Smooth muscle cell of bladder (primary cell): ENCODE data around the gene FGFRL1. TPM values are rescaled to one million over a fixed set of nuclear protein-coding genes. Genes with fewer than 3 reads are reported as not detected.

Experiments
- total RNA-seq: library from RNA; depleted of rRNA; stranded (reverse); fragments of >200 nt; gene quantifications from 2 replicates; pipeline ENCODE4 v1.2.3, GENCODE V29; 2014

FGFRL1 gene, protein sequence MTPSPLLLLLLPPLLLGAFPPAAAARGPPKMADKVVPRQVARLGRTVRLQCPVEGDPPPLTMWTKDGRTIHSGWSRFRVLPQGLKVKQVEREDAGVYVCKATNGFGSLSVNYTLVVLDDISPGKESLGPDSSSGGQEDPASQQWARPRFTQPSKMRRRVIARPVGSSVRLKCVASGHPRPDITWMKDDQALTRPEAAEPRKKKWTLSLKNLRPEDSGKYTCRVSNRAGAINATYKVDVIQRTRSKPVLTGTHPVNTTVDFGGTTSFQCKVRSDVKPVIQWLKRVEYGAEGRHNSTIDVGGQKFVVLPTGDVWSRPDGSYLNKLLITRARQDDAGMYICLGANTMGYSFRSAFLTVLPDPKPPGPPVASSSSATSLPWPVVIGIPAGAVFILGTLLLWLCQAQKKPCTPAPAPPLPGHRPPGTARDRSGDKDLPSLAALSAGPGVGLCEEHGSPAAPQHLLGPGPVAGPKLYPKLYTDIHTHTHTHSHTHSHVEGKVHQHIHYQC
- 12.2 and 19.7 TPM in 2 replicates for total RNA-seq

DNA sequence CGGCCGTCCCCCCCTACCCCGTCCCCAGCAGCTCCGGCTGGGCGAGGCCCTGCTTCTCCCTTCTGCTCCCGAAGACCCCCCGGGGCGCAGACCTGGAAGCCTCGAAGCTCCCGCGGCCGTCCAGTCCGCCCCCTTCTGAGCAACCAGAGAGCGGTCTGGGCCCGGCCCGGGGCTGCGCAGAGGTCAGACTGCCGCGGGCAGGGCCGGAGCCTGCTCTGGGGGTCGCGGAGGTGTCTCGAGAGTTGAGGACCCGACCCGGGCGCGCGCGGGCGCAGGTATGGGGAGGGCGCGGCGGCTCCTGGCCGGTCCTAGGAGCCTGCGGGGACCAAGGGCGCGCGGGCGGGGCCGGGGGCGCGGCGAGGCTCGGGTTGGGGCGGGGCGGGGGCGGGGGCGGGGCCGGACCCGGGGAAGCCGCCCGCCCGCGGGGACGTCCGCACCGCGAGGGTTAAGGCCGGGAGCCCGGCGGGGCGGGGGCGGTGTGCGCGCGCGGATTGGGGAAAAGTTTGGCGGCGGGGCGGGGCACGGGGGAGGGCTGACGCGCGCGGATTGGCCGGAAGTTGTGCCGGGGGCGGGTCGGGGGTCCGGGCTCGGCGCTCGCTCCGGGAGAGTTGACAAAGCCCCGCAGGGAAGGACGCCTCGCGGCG lies at the start of gene FGFRL1:
Gene FGFRL1, plus strand, starts transcription at position 605 of the 644 bp plus-strand sequence. CDS start 860 bp downstream, outside the sequence.

DNA sequence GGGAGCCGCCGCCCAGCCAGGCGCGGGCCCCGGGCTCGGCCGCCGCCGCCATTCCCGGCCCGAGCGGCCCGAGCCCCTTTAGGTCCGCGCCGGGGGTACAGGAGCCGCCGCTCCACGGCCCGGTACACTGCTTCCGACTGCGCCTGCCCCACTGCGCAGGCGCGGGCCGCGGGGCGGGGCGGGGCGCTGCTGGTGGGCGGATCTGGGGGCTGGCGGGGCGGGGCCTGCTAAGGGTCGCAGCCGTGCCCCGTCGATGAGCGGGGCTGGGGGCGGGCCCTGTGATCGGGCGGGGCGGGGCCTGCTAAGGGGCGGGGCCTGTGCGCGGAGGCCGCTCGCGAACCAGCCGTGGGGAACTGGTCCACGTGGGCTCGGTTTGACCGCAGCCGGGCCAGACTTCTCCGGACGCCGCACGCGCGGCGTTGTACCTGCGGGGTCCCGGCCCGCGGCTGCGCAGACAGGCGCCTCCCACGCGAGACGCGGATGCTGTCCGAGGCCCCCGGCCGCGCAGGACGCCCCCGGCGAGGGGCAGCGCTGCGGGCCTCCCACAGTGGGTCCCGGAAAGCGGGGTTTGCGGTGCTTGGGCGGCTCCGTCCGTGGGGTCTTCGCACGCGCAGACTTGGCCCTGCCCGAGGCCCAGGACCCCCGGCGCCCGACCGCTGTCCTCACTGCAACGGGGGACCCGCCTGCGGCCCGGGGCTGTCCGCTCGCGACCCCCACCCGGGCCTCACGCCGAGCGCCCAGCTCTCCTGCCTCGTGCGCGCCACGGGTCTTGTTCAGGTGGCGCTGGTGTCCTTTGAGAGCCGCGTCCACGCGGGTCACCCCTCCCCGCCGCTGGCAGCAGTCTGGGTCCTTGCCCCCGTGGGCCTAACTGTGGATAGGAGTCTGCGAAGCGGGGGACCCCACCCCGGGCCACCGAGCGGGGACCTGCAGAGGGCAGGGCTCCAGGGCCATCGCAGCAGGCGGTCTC lies 37.7 kb upstream of the FGFRL1 start, which contains the start of gene DGKQ:
Gene DGKQ, minus strand, starts transcription at position 139 of the 967 bp plus-strand sequence. Its CDS starts 87 bp downstream, at position 52.

DNA sequence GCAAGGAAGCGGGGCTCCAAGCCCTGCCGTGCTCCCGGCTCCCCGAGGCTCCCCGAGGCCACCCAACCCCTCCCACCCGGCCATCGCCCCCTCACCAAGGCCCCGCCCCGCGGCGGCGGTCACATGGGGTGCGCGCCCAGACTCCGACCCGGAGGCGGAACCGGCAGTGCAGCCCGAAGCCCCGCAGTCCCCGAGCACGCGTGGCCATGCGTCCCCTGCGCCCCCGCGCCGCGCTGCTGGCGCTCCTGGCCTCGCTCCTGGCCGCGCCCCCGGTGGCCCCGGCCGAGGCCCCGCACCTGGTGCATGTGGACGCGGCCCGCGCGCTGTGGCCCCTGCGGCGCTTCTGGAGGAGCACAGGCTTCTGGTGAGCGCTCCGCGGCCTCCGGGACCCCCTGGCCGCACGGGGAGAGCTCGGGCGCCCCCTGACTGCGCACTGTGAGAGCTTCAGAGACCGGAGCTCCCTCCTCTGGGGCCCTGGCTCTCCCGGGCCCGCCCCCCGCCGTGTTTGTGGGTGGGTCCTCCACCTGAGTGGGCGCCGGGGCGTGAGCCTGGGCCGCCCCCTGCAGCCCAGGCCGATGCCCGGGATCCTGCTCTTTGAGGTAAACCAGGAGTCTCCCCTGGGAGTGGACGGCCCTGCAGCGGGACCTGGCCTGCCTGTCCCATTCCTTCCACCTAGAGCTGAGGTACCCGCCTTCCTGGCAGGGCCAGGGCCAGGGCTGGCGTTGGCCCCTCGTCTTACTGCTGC lies 24.4 kb upstream of the FGFRL1 start, which contains the start of gene IDUA:
Gene IDUA, plus strand, starts transcription at position 166 of the 745 bp plus-strand sequence. Its CDS starts 41 bp downstream, at position 207.

DNA sequence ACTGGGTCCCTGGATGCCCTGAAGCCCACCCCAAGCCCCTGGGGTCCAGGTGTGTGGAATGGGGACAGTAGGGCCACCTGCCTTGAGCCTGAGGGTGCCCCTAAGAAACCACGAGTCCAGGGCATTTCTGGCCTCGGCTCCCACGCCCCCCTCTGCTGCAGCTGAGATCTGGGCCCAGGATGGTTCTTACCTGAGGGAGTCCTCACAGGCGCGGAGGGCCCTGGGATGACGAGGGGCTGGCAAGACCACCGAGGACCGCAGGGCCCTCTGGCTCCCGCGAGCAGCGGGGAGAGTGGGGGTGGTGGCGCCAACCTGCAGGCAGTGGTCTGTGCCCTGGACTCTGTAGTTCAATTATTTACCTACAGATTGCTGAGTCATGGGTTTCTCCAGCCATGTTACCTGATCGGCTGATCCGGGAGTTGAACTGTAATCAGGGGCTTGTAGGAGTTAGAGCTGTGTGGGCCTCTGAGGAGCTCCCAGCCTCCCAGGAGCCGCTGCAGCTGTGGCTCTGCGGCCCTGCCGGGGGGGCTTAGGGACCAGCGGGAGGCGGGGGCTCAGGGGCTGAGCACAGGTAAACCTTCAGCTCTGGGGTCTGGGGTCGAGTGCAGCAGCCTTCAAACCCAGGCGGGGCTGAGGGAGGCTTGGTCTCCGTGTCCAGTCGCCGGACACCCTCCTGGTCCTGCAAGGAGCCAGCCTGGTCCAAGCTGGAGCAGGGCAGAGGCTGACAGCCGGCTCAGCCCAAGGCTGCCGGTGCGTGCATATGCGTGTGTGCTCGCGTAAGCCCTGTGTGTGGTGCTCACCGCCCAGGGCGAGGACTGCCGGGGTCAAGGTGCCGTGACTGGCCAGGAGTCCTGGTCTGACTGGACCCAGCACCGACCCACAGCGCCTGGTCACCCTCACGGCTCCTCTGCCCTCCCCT lies 18.1 kb upstream of the FGFRL1 start, which contains the start of gene SLC26A1:
Gene SLC26A1, minus strand, starts transcription at position 294 of the 919 bp plus-strand sequence. CDS start 1,701 bp downstream, outside the sequence.

Other genes with a start within 250 kb of the FGFRL1 start
- not detected in 2 replicates for gene CPLX1, start 185.5 kb upstream of the FGFRL1 start, total RNA-seq
- 49.6 and 59.4 TPM in 2 replicates for gene GAK, start 79.3 kb upstream of the FGFRL1 start, total RNA-seq
- 12.7 and 13.1 TPM in 2 replicates for gene TMEM175, start 79.2 kb upstream of the FGFRL1 start, total RNA-seq
- 12.4 and 14.2 TPM in 2 replicates for gene DGKQ, start 38.1 kb upstream of the FGFRL1 start, total RNA-seq
- 6.0 and 11.4 TPM in 2 replicates for gene IDUA, start 24.6 kb upstream of the FGFRL1 start, total RNA-seq
- 0.18 and 0.28 TPM in 2 replicates for gene SLC26A1, start 18.2 kb upstream of the FGFRL1 start, total RNA-seq
- 0.28 TPM in 2 replicates for gene RNF212, start 101.9 kb downstream of the FGFRL1 start, total RNA-seq
- gene SPON2, start 161.0 kb downstream of the FGFRL1 start, total RNA-seq = 388 and 499 TPM in 2 replicates
- gene CTBP1, start 237.5 kb downstream of the FGFRL1 start, total RNA-seq = 173 and 202 TPM in 2 replicates